Muscle layer of duodenum (tissue), 2 donors: ENCODE measurements around the gene OR2Y1.

ENCODE experiments used
- H3K27ac ChIP-seq: one replicate; pipeline ENCODE4 v1.7.0; 2013; ENCODE audit warnings: mild to moderate bottlenecking, low read length
- H3K27me3 ChIP-seq: one replicate; pipeline ENCODE4 v1.7.0; 2013; ENCODE audit warnings: low read depth, mild to moderate bottlenecking, control low read depth, low read length
- H3K36me3 ChIP-seq, 2 donors: one replicate each; pipeline ENCODE4 v1.7.0; 2013; ENCODE audit warnings: low read length in 2 of 2, control low read depth in 1 of 2, mild to moderate bottlenecking in 1 of 2; ENCODE audit not compliant: insufficient read depth in 2 of 2, control insufficient read depth in 1 of 2
- H3K4me1 ChIP-seq, 2 donors: one replicate each; pipeline ENCODE4 v1.7.0; 2013; ENCODE audit warnings: low read length in 2 of 2, mild to moderate bottlenecking in 2 of 2, control low read depth in 1 of 2, moderate library complexity in 1 of 2; ENCODE audit not compliant: insufficient read depth in 2 of 2, control insufficient read depth in 1 of 2
- H3K4me3 ChIP-seq, 2 donors: one replicate each; pipeline ENCODE4 v1.7.0; 2013; ENCODE audit warnings: low read length in 2 of 2, low read depth in 1 of 2, mild to moderate bottlenecking in 1 of 2
- H3K9me3 ChIP-seq, 2 donors: one replicate each; pipeline ENCODE4 v1.7.0; 2013; ENCODE audit warnings: low read length in 2 of 2, control low read depth in 1 of 2, mild to moderate bottlenecking in 1 of 2; ENCODE audit not compliant: control insufficient read depth in 1 of 2
- donor health status: healthy.

Gene OR2Y1

DNA sequence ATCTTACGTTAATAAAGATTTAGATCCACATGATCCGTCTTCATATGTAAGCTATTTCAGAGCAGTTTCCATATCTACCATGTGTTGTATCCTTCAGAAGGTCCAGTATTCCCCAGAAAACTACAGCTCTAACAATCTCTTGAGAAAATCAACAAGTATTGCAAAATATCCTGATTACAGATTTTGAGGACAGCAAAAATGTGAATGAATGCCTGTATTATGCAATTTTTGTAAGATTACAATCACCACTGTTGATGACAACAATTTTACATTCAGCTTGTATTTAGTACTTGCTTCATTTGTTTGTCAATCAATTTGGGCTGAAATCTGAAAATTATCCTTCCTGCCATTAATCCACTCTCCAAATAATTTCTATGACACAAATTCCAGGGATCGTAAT is 47.4 kb downstream of the OR2Y1 start:
- no peaks in the 10 kb centered on the region for H3K27me3 ChIP-seq
- no peak overlapping the region for H3K27ac ChIP-seq
- no peak overlapping the region for H3K4me3 ChIP-seq
- H3K36me3 ChIP-seq = no peaks in the 10 kb centered on the region
- no peaks in the 10 kb centered on the region for H3K4me1 ChIP-seq
- H3K9me3 ChIP-seq = no peaks in the 10 kb centered on the region

DNA sequence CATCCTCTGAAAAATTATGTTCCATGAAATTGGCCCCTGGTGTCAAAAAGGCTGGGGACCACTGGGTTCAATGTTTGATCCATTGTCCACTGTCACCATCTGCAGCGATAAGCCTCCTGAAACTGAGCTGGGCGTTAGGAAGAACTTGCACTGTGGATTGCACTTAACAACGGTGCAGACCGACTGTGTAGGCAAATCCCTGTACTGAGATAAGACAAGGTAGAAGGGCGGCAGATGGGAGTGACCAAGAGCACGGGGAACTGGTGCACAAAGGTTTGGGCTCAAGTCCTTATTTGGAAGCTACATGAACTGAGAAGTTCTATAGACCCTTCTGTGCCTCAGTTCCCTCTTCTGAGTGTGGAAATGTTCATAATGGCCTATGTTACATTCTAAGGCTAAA is 48.8 kb downstream of the OR2Y1 start:
- no peaks in the 10 kb centered on the region for H3K27me3 ChIP-seq
- H3K4me3 ChIP-seq = no peak overlapping the region
- no peaks in the 10 kb centered on the region for H3K9me3 ChIP-seq
- H3K27ac ChIP-seq = no peak overlapping the region
- no peaks in the 10 kb centered on the region for H3K4me1 ChIP-seq
- H3K36me3 ChIP-seq = no peaks in the 10 kb centered on the region

DNA sequence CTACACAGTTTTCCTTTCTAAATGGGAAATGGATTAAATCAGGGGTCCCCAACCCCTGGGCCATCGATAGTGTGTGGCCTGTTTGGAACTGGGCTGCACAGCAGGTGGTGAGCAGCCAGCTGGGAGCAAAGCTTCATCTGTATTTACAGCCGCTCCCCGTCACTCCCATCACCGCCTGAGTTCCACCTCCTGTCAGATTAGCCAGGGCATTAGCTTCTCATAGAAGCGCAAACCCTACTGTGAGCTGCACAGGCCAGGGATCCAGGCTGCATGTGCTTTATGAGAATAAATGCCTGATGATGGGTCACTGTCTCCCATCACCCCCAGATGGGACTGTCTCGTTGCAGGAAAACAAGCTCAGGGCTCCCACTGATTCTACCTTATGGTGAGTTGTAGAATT is 49.3 kb downstream of the OR2Y1 start:
- Histone ChIP-seq H3K36me3 (no peaks in the 10 kb centered on the region), H3K27ac (no peak overlapping the region), H3K9me3 (no peaks in the 10 kb centered on the region), H3K4me1 (no peaks in the 10 kb centered on the region), H3K4me3 (no peak overlapping the region), H3K27me3 (no peaks in the 10 kb centered on the region)

DNA sequence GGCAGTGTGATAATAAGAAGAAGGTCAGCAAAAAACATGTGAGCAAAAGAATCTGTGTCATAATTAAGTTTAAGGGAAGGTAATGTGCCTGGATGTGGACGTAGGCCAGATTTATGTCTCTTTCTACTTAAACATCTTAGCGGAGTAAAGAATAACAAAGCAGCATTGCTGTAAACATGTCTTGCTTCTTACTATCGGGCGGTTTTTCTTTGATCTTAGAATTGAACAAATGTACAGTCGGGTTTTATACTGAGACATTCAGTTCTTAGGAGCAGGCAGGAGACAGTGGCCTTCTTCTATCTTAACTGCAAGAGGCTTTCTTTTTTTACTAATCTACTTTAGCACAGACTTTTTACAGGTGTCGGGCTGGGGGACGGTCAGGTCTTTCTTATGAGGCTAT is 50.1 kb downstream of the OR2Y1 start:
- H3K9me3 ChIP-seq = no peaks in the 10 kb centered on the region
- H3K27ac ChIP-seq = no peak overlapping the region
- H3K4me3 ChIP-seq = no peak overlapping the region
- H3K4me1 ChIP-seq = no peaks in the 10 kb centered on the region
- no peaks in the 10 kb centered on the region for H3K27me3 ChIP-seq
- H3K36me3 ChIP-seq = no peaks in the 10 kb centered on the region
